ENCODE measurements around the gene SPPL3. TPM values are rescaled to one million over a fixed set of nuclear protein-coding genes. Genes with fewer than 3 reads are reported as not detected.

SPPL3 gene
- total RNA-seq, 1 donor from 2014 or later, result 40.3 TPM

- no peaks in the 10 kb centered on the region for H3K9me3 Mint-ChIP-seq
- DNase-seq (no peak), ATAC-seq (ENCODE audit: low read depth) (no peak)
- H3K27me3 Mint-ChIP-seq, result no peaks in the 10 kb centered on the region
- H3K36me3 Mint-ChIP-seq (ENCODE audit: low read depth), result peaks cover 76% of the 10 kb centered on the region
- H3K4me1 Mint-ChIP-seq, result peaks cover 10% of the 10 kb centered on the region
- no peak overlapping the region for H3K4me3 Mint-ChIP-seq
- ChIA-PET POLR2A (no interaction called here), CTCF (no interaction called here)
- no peak for TF ChIP-seq CTCF (IDR thresholded peaks at IDR 0.05)
- no peak overlapping the region for H3K27ac Mint-ChIP-seq
- intact Hi-C loops (cut with micrococcal nuclease), result no loop called here
These were observed 140.9 kb downstream of the SPPL3 start for GRCh38 chr12:120763250-120763649.

GRCh38 chr12:120762086-120762485, 142.1 kb downstream of the SPPL3 start:
- H3K36me3 Mint-ChIP-seq (ENCODE audit: low read depth), result peaks cover 65% of the 10 kb centered on the region
- intact Hi-C loops (cut with micrococcal nuclease), result no loop called here
- DNase-seq (no peak), ATAC-seq (ENCODE audit: low read depth) (no peak)
- no peak overlapping the region for H3K27ac Mint-ChIP-seq
- TF ChIP-seq CTCF (IDR thresholded peaks at IDR 0.05), result no peak
- CTCF ChIA-PET, result no interaction called here
- H3K9me3 Mint-ChIP-seq, result no peaks in the 10 kb centered on the region
- peaks cover 2% of the 10 kb centered on the region for H3K4me1 Mint-ChIP-seq
- H3K27me3 Mint-ChIP-seq, result no peaks in the 10 kb centered on the region
- no peak overlapping the region for H3K4me3 Mint-ChIP-seq
- POLR2A ChIA-PET, result no interaction called here

GRCh38 chr12:120761519-120761934, 142.6 kb downstream of the SPPL3 start:
- intact Hi-C loops (cut with micrococcal nuclease), result no loop called here
- no peak for TF ChIP-seq CTCF (IDR thresholded peaks at IDR 0.05)
- Mint-ChIP-seq H3K4me3 (no peak overlapping the region), H3K9me3 (no peaks in the 10 kb centered on the region), H3K36me3 (ENCODE audit: low read depth) (peaks cover 60% of the 10 kb centered on the region), H3K27ac (no peak overlapping the region), H3K4me1 (peaks cover 2% of the 10 kb centered on the region), H3K27me3 (no peaks in the 10 kb centered on the region)
- ChIA-PET POLR2A (no interaction called here), CTCF (no interaction called here)
- ATAC-seq (ENCODE audit: low read depth) (no peak), DNase-seq (no peak)

DNA sequence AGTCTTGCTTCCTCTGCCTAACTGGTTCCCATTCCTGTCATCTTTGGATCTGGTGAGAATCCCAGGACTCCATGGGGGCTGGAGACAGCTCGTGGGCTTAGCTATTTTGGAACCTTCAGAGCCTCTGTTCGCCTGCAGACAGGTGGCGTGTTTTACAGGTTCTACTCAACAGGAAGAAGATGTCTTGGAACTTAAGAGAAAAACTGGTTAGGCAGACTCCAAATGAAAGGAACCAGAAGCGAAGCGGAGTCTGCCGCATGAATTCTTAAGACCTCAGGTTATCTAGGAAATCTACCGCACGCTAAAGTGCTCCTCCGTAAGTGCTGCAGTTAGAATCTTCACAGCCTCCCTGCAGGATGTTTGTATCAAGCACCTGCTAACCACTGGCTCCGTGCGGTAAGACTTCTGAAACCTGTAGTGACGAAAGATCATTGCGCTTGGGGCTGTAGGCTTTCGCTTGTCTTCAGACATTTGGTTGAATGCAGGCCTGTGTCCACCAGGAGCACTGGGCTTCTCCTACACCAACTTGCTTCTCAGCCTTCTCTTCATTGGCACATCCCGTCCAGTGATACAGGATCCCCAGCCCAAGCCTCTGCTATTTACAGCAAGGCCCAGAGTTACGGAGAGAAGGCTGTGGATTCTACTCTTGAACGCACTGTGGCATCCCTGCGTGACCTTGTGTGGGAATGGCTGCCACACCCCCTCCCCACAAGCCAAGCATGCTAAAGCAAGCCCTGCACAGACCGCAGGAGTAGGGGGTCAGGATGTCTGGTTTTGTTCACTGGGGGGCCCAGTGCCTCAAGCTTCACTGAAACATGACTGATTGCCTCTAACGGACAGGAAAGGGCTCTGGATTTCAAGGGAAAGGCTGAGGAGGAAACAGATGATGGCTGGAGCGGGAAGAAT, 143.6 kb downstream of the SPPL3 start:
- Mint-ChIP-seq H3K36me3 (ENCODE audit: low read depth) (peaks cover 50% of the 10 kb centered on the region), H3K27me3 (no peaks in the 10 kb centered on the region), H3K4me1 (no peaks in the 10 kb centered on the region), H3K9me3 (peaks cover under 1% of the 10 kb centered on the region), H3K27ac (no peak overlapping the region), H3K4me3 (no peak overlapping the region)
- intact Hi-C loops (cut with micrococcal nuclease), result no loop called here
- DNase-seq, result no peak
- ATAC-seq (ENCODE audit: low read depth), result no peak
- TF ChIP-seq CTCF (IDR thresholded peaks at IDR 0.05), result no peak
- CTCF ChIA-PET, result no interaction called here
- POLR2A ChIA-PET, result no interaction called here

GRCh38 chr12:120759591-120760348, 144.4 kb downstream of the SPPL3 start:
- Mint-ChIP-seq H3K4me1 (no peaks in the 10 kb centered on the region), H3K9me3 (peaks cover 7% of the 10 kb centered on the region), H3K27me3 (no peaks in the 10 kb centered on the region), H3K4me3 (no peak overlapping the region), H3K27ac (no peak overlapping the region), H3K36me3 (ENCODE audit: low read depth) (peaks cover 44% of the 10 kb centered on the region)
- TF ChIP-seq CTCF (IDR thresholded peaks at IDR 0.05), result no peak
- POLR2A ChIA-PET, result no interaction called here
- ATAC-seq (ENCODE audit: low read depth) (no peak), DNase-seq (no peak)
- intact Hi-C loops (cut with micrococcal nuclease), result no loop called here
- CTCF ChIA-PET, result no interaction called here
